GM19043 (cell line): ENCODE results near the gene CHAF1A.

ENCODE experiments used
- ATAC-seq: cut with Tn5 transposase; IDR thresholded peaks from one replicate; pipeline ENCODE4 v1.9.1; 2021; ENCODE audit warnings: low read depth; ENCODE audit not compliant: unreplicated experiment

Gene CHAF1A

GRCh38 chr19:4366666-4367335 is 35.6 kb upstream of the CHAF1A start:
- ATAC-seq: no peak

- ATAC-seq: no peak
Observed at GRCh38 chr19:4367336-4367723, 35.1 kb upstream of the CHAF1A start.

DNA sequence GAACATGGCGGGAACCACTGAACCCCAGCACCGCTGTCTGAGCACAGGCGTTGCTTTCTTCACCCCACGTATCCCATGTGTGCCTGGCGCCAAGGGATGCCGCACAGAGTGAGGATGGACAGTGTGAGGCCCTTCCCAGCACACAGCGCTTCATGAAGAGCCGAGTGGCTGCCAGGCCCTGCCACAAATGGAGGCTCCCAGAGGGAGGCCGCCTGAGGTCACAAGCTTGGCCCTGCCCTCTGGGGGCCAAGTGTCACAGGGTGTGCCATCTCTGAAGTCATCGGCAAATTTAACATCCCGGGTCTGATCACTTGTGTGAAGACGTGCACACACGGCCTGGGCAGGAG is 34.7 kb upstream of the CHAF1A start:
- no peak for ATAC-seq

- no peak for ATAC-seq
Observed at GRCh38 chr19:4368128-4368820, 34.2 kb upstream of the CHAF1A start.

DNA sequence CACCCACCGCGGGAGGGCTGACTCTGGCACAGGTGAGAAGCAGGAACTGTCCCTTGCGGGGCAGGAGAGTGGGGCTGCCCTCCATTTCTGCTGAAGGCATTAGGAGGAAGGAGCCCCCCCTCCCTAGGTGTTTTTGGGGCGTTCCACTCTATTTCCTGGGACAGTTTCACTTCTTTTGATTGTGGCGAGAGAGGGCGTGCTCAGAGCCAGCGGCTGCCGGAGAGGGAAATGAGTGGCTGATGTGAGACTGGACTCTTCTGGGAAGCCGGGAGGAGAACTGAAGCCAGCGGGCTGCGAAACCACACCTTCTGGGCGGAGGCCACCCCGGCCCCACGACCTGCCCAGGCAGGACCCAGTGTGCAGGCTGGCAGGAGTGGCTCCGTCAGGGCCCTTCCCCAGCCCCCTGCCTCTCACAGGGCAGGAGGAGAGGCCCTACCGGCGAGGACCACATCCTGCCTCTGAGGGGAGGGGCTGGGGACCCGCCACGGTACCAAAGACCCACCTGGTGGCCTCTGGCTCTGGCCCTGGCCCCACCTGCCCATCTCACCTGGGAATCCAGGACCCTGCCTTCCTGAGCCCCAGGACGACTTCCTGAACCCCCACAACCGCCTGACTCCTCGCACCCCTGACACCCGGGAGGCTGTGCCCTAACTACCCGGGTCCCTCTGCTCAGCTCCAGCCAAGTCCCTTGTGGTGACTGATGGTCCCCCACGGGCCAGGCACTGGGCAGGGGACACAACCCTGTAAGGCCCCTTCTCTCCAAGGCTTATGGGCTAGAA is 33.1 kb upstream of the CHAF1A start:
- peak; percentile 64 for ATAC-seq

GRCh38 chr19:4369888-4370260 is 32.6 kb upstream of the CHAF1A start:
- no peak for ATAC-seq

- ATAC-seq: no peak
Observed at GRCh38 chr19:4370418-4371041, 31.9 kb upstream of the CHAF1A start.

DNA sequence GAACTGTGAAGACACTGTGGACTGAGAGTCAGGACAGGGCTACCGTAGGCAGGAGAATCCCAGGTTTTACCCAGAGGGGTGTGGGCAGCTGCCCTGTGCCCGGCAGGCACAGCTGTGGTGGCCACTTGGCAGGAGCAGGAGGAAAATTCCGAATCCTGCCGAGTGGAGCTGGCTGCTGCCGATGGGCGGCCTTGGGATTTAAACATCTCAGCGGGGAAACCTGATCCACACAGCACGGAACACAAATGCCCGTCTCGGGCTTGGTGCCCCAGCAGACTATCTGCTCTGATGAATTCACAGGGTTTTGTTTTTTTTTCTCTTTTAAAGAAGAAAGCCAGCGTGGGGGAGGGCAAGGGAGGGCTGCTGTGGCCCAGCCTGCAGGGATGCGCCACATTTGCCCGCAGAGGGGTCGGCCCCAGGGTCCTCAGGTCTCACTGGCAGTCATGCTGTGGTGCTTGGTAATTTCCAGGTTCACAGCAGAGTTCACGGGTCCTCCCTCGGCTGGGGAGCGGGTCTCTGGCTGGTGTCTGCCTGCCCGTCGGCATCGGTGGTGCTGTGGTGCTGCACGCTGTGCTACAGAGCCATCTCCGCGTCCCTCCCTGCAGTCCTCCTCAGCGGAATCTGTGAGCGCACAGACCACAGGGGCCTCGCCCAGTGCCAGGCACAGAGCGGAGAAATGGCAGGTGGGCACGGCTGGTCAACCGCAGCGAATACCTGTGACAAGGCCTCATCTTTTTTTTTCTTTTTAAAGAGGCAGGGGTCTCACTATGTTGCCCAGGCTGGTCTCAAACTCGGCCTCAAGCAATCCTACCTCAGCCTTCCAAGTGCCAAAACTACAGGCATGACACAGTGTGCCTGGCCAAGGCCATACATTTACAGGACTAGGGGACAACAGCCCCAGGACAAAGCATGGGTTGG is 30.9 kb upstream of the CHAF1A start:
- no peak for ATAC-seq

DNA sequence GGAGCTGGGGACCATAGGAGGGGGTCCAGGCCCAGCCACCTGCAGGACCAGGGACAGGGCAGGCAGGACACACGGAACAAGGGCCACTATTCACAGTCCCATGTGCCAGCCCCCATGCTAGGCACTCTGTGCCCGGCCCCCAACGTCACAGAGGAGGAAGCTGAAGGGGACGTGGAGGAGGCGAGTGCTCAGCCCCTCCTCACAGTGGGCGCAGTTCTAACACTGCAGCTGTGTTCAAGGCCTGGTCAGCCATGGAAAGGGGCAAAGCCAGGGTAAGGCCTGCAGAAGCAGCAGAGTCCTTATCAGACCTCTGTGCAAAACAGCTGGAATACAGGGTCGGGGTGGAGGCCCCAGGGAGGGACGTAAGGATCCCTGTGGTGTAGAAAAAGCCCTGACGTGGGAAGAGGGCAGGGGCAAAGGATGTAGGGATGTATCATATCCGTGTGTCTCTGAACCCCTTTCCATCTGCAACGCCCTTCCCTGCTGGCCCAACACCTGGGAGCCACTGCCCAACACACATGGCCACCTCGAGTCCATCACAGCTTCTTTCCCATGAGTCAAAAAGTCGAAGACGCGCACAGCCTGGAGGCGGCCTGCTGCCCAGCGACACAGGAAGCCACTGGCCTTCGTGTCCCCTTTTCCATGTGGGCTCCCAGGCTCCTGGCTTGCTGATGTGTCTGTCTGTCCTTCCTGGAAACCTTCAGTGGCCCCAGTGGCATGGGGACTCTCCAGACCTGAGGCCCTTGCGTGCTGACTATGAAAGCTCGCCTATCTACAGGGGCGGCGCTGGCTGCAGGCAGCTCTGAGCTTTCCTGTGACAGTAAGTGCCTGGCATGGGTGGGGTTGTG is 30.1 kb upstream of the CHAF1A start:
- no peak for ATAC-seq

GRCh38 chr19:4373013-4373367 is 29.4 kb upstream of the CHAF1A start:
- ATAC-seq: no peak

DNA sequence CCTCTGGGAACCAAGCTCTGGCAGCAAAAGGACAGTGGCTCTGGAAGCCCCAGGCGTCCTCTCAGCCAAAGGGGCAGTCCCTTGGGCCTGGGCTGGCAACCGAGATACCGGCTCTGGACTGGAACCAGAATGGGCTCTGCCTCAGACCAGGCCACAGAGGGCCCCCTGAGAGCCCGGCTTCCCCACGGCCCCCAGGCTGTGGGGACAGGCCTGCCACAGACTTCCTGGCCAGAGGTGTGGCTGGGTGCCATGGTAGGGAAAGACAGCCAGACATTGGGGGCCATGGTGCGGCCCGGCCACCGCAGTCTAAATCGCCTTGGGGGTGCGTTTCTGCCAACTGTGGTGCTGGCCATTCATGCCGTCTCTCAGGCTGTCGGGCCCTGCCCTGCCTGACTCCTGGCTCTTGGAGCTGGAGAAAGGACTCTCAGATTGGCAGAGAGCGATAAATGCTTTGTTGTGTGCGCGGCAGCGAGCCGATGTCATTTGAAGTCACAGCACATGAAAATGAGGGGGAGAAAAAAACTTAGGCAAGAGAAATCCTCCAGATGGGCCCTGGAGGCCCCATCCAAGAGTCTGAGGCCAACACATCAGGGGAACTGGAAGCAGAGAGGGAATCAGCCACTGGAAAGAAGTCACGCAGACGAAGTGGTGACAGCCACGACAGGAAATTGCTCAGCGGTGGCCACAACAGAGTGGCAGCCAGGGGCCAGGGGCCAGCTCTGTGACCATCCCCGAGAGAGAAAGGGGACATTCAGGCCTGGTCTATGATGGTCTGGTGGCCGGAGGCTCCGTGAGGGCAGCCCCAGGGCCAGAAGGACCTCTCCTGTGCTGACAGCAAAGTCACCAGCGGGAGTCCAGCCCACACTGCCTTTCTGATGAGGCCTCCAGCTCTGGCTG is 28.6 kb upstream of the CHAF1A start:
- ATAC-seq: no peak

DNA sequence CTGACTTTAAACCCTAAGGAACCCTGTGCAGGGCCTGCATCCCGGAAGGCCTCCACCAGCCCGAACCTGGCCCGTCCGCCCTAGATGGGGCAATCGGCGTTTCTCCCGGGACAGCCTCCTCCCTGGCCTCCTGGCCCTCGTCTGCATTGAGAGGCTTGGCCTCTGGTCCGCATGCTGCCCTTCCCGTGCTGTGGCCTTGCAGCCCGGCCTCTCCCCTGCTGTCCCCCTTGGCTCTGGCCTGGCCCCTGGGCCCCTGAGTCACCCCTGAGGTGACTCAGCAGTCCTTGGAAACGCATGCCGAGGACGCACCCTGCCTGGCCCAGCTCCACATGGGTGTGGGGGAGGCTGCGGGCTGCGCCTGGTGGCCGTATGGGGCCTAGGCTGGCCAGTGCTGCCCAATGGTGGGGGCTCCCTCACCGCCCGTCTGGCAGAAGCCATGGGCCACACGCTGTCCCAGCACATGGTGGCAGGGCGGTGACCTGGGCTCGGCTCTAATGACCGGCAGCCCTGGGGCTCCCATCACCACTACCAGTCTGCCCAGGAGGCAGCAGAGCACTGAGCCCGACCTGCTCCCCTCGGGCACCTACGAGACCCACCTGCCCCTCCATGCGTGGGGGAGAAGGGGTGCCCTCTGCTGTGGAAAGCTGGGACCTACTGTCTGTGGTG is 27.8 kb upstream of the CHAF1A start:
- no peak for ATAC-seq

GRCh38 chr19:4375164-4376027 is 27.0 kb upstream of the CHAF1A start:
- no peak for ATAC-seq

DNA sequence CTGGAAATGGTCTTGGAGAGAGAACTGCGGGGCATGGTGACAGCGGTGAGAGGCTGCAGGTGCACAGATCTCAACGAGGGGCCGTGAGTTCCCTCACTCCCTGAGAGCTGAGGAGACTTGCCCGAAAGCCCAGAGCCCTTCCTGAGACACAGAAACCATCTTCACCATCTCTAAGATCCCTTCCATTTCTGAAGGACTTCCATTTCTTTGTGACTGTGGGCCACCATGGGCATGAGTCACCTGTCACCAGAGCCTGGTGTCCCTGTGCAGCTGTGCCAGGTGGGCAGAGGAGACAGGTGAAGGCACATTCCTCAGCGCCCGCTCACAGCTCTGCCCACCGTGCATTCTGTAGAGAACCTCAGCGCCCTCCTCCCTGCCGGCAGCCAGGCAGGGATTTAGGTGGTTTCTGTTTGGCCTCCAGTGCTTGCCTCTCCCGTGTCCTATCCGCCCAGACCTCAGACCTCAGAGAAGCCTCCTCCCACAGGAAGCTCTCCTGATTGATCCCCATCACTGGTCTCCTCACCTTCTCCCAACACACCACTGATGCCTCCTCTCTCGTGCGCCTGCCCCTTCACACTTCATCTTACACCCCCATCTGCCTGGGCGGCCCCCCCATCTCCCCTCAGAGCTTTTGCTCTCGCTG is 26.3 kb upstream of the CHAF1A start:
- no peak for ATAC-seq

DNA sequence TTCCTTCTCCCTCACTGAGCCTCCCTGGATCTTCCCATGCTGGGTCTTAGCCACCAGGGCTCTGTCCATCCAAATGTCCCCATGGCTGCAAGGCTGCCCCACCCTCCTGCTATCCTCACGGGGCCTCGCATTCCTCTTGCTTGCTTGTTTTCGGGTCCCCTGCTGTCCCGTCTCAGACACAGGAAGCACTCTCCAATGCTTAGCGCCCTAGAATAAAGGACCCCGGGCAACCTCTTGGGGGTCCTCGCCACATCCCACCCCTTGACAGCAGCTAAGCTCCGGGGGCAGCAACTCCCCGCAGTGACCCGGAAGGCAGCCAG is 25.8 kb upstream of the CHAF1A start:
- ATAC-seq: no peak

GRCh38 chr19:4376991-4377781 is 25.3 kb upstream of the CHAF1A start:
- no peak for ATAC-seq
